ENCODE data around the gene C2orf69. TPM values are rescaled to one million over a fixed set of nuclear protein-coding genes. Genes with fewer than 3 reads are reported as not detected.

Gene C2orf69
- total RNA-seq, 4 donors from 2014 or later, result 6.0 to 26.3 (median 13.2) TPM

DNA sequence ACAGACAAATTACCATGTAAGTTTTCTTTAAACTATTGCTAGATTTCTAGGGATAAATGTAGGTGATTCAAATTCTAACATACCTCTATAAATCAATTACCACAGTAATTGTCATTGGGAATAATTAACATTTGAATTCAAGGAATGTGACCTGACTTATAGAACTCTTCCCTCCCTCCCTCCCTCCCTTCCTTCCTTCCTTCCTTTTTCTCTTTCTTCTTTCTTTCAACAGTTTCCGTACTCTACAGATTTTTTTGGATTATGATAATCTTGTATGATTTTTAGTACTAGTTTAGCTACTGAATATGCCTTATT is 41.9 kb upstream of the C2orf69 start:
- no peak overlapping the region for H3K4me3 ChIP-seq
- peaks cover 6 to 8% of the 10 kb centered on the region in 2 donors for H3K9me3 ChIP-seq
- in situ Hi-C loops (cut with MboI; ENCODE audit: low pct_ligation_motif_present in 1 of 4, low pct_unique_long_range_greater_than_20kb in 1 of 4, low sequenced_read_pairs in 3 of 4) (loop anchor here in 2 of 4 donors (25.0 kb wide), 2 partner anchors 157 to 1557 kb away; no protein-coding TSS in a partner anchor), intact Hi-C loops (cut with DNase I; ENCODE audit: low total_unique reads) (no loop called here)
- no peak for DNase-seq
- no peaks in the 10 kb centered on the region for H3K4me1 ChIP-seq
- no peaks in the 10 kb centered on the region for H3K27me3 ChIP-seq
- WGBS, 2 donors (ENCODE audit: low coverage in 1 of 2), result 74% methylated on average over 1 of the region's 1 CpG; no CpG with 5 or more reads in 1 of the 2 donors
- H3K36me3 ChIP-seq, result no peaks in the 10 kb centered on the region
- no peak for TF ChIP-seq POLR2AphosphoS5 (IDR thresholded peaks at IDR 0.05)
- TF ChIP-seq EP300 (IDR thresholded peaks at IDR 0.05; ENCODE audit: low read depth), result no peak
- no peak for TF ChIP-seq POLR2A (IDR thresholded peaks at IDR 0.05)
- TF ChIP-seq, protein P1, sequence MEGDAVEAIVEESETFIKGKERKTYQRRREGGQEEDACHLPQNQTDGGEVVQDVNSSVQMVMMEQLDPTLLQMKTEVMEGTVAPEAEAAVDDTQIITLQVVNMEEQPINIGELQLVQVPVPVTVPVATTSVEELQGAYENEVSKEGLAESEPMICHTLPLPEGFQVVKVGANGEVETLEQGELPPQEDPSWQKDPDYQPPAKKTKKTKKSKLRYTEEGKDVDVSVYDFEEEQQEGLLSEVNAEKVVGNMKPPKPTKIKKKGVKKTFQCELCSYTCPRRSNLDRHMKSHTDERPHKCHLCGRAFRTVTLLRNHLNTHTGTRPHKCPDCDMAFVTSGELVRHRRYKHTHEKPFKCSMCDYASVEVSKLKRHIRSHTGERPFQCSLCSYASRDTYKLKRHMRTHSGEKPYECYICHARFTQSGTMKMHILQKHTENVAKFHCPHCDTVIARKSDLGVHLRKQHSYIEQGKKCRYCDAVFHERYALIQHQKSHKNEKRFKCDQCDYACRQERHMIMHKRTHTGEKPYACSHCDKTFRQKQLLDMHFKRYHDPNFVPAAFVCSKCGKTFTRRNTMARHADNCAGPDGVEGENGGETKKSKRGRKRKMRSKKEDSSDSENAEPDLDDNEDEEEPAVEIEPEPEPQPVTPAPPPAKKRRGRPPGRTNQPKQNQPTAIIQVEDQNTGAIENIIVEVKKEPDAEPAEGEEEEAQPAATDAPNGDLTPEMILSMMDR (IDR thresholded peaks at IDR 0.05), result no peak
- no peak overlapping the region for H3K27ac ChIP-seq

DNA sequence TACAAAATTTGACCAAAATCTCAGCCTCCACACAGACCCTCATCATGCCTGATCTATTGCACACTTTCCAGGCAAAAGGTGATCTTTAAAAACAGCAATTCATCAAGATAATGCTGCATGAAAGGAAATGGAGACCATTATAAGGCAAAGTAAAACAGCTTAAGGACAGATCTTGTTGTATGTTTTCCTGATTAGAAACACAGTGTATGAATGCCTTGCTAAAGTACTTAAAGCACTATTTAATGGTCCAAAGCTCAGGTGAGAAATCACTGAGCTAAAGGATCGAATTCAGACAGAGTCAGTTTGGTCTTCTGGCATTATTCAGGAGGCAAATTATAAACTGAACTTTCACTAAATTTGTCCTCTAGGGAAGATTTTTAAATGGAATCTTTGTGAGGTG is 41.4 kb upstream of the C2orf69 start:
- H3K36me3 ChIP-seq, result no peaks in the 10 kb centered on the region
- in situ Hi-C loops (cut with MboI; ENCODE audit: low pct_ligation_motif_present in 1 of 4, low pct_unique_long_range_greater_than_20kb in 1 of 4, low sequenced_read_pairs in 3 of 4), result loop anchor here in 2 of 4 donors (25.0 kb wide), 2 partner anchors 157 to 1557 kb away; no protein-coding TSS in a partner anchor
- H3K27ac ChIP-seq, result no peak overlapping the region
- 58% methylated on average over 1 of the region's 1 CpG; no CpG with 5 or more reads in 1 of the 2 donors for WGBS, 2 donors (ENCODE audit: low coverage in 1 of 2)
- H3K4me3 ChIP-seq, result no peak overlapping the region
- H3K4me1 ChIP-seq, result no peaks in the 10 kb centered on the region
- no peaks in the 10 kb centered on the region for H3K27me3 ChIP-seq
- peaks cover 9 to 11% of the 10 kb centered on the region in 2 donors for H3K9me3 ChIP-seq
- intact Hi-C loops (cut with DNase I; ENCODE audit: low total_unique reads), result no loop called here
- no peak for TF ChIP-seq POLR2AphosphoS5 (IDR thresholded peaks at IDR 0.05)
- no peak for TF ChIP-seq POLR2A (IDR thresholded peaks at IDR 0.05)
- TF ChIP-seq EP300 (IDR thresholded peaks at IDR 0.05; ENCODE audit: low read depth), result no peak
- TF ChIP-seq, protein P1 (IDR thresholded peaks at IDR 0.05), result no peak
- DNase-seq, result no peak

- no peaks in the 10 kb centered on the region for H3K4me1 ChIP-seq
- H3K9me3 ChIP-seq, result peaks cover 9 to 20% of the 10 kb centered on the region in 2 donors
- no peaks in the 10 kb centered on the region for H3K36me3 ChIP-seq
- WGBS, 2 donors (ENCODE audit: low coverage in 1 of 2), result 33 to 46% methylated on average over 1 of the region's 1 CpG
- no peak overlapping the region for H3K27ac ChIP-seq
- DNase-seq, result no peak
- no peaks in the 10 kb centered on the region for H3K27me3 ChIP-seq
- TF ChIP-seq, protein P1 (IDR thresholded peaks at IDR 0.05), result no peak
- TF ChIP-seq EP300 (IDR thresholded peaks at IDR 0.05; ENCODE audit: low read depth) (no peak), POLR2A (IDR thresholded peaks at IDR 0.05) (no peak), POLR2AphosphoS5 (IDR thresholded peaks at IDR 0.05) (no peak)
- intact Hi-C loops (cut with DNase I; ENCODE audit: low total_unique reads) (no loop called here), in situ Hi-C loops (cut with MboI; ENCODE audit: low pct_ligation_motif_present in 1 of 4, low pct_unique_long_range_greater_than_20kb in 1 of 4, low sequenced_read_pairs in 3 of 4) (loop anchor here in 2 of 4 donors (25.0 kb wide), 2 partner anchors 158 to 1558 kb away; no protein-coding TSS in a partner anchor)
- H3K4me3 ChIP-seq, result no peak overlapping the region
Observed at GRCh38 chr2:199870581-199870980, 40.5 kb upstream of the C2orf69 start.

- 91 to 100% methylated on average over 1 of the region's 1 CpG for WGBS, 2 donors (ENCODE audit: low coverage in 1 of 2)
- H3K27ac ChIP-seq, result no peak overlapping the region
- in situ Hi-C loops (cut with MboI; ENCODE audit: low pct_ligation_motif_present in 1 of 4, low pct_unique_long_range_greater_than_20kb in 1 of 4, low sequenced_read_pairs in 3 of 4), result loop anchor here in 2 of 4 donors (25.0 kb wide), 2 partner anchors 162 to 1562 kb away; no protein-coding TSS in a partner anchor
- no peak for TF ChIP-seq POLR2A (IDR thresholded peaks at IDR 0.05)
- TF ChIP-seq EP300 (IDR thresholded peaks at IDR 0.05; ENCODE audit: low read depth), result no peak
- TF ChIP-seq POLR2AphosphoS5 (IDR thresholded peaks at IDR 0.05), result no peak
- TF ChIP-seq, protein P1 (IDR thresholded peaks at IDR 0.05), result no peak
- no peak for DNase-seq
- no peaks in the 10 kb centered on the region for H3K27me3 ChIP-seq
- no peaks in the 10 kb centered on the region for H3K36me3 ChIP-seq
- peaks cover 9 to 21% of the 10 kb centered on the region in 2 donors for H3K9me3 ChIP-seq
- H3K4me3 ChIP-seq, result no peak overlapping the region
- intact Hi-C loops (cut with DNase I; ENCODE audit: low total_unique reads), result no loop called here
- no peaks in the 10 kb centered on the region for H3K4me1 ChIP-seq
Observed at GRCh38 chr2:199874209-199874608, 36.9 kb upstream of the C2orf69 start.

All from transverse colon (tissue), 4 donors.